Neutrophil (primary cell): Measurements from ENCODE around the gene RETREG1.
A peak's percentile ranks its signal among the peaks of the same experiment; 100 is the strongest.

ENCODE experiments used
- H3K27ac ChIP-seq: fragments of 200-600 bp; sonication (generic); 2 replicates; pipeline ENCODE4 v1.5.1; 2016; ENCODE audit warnings: mild to moderate bottlenecking, moderate library complexity
- H3K27me3 ChIP-seq: fragments of 200-600 bp; sonication (generic); 2 replicates; pipeline ENCODE4 v1.6.0; 2016; ENCODE audit warnings: mild to moderate bottlenecking
- H3K36me3 ChIP-seq: fragments of 200-600 bp; sonication (generic); 2 replicates; pipeline ENCODE4 v1.5.1; 2017
- H3K4me1 ChIP-seq, 2 experiments: fragments of 200-600 bp in 1 of 2; sonication (generic) in 1 of 2; 1 replicate in 1 of 2; 2 replicates in 1 of 2; pipeline versions ENCODE4 v1.5.1 to v1.6.1; 2013 to 2016; ENCODE audit warnings: low read depth in 1 of 2, low read length in 1 of 2, mild to moderate bottlenecking in 1 of 2, moderate library complexity in 1 of 2; ENCODE audit not compliant: control insufficient read depth in 1 of 2, insufficient read depth in 1 of 2
- H3K4me3 ChIP-seq, 2 experiments: fragments of 200-600 bp in 1 of 2; sonication (generic) in 1 of 2; 1 replicate in 1 of 2; 2 replicates in 1 of 2; pipeline ENCODE4 v1.5.1; 2013 to 2016; ENCODE audit warnings: low read depth in 1 of 2, low read length in 1 of 2, mild to moderate bottlenecking in 1 of 2, moderate library complexity in 1 of 2
- H3K9me3 ChIP-seq: fragments of 200-600 bp; sonication (generic); 2 replicates; pipeline ENCODE4 v1.5.1; 2016
- TF ChIP-seq, protein P1 (sequence below): fragments of 200-600 bp; sonication (generic); IDR thresholded peaks from 2 replicates; pipeline ENCODE4 v1.5.1; 2016; ENCODE audit warnings: antibody characterized with exemption

Gene RETREG1

DNA sequence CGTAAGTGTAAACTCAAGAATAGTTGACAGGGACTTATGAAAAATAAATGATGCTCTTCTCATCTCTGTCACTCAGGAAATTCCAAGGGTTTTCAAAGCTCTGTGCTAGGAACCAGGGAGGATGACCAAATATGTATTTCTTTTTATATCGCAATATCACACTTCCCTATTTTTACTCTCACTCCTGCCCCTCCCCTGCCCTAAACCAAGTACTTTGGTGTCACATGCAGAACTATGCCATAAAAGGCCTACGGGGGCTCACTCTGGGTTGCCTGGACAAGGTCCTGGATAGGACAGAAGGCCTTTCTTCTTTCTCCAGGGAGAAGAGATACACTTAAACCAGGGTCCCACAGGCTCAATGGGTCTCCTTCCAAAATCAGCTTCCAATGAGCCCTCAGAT is 8.3 kb upstream of the RETREG1 start:
- peak overlapping the region; percentile 73 for H3K27ac ChIP-seq
- TF ChIP-seq, protein P1, sequence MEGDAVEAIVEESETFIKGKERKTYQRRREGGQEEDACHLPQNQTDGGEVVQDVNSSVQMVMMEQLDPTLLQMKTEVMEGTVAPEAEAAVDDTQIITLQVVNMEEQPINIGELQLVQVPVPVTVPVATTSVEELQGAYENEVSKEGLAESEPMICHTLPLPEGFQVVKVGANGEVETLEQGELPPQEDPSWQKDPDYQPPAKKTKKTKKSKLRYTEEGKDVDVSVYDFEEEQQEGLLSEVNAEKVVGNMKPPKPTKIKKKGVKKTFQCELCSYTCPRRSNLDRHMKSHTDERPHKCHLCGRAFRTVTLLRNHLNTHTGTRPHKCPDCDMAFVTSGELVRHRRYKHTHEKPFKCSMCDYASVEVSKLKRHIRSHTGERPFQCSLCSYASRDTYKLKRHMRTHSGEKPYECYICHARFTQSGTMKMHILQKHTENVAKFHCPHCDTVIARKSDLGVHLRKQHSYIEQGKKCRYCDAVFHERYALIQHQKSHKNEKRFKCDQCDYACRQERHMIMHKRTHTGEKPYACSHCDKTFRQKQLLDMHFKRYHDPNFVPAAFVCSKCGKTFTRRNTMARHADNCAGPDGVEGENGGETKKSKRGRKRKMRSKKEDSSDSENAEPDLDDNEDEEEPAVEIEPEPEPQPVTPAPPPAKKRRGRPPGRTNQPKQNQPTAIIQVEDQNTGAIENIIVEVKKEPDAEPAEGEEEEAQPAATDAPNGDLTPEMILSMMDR, result no peak
- H3K4me1 ChIP-seq, result peaks cover 57 to 63% of the 10 kb centered on the region in 2 experiments
- no peaks in the 10 kb centered on the region for H3K9me3 ChIP-seq
- H3K36me3 ChIP-seq, result no peaks in the 10 kb centered on the region
- H3K27me3 ChIP-seq, result no peaks in the 10 kb centered on the region
- H3K4me3 ChIP-seq, result no peak overlapping the region

- Histone ChIP-seq H3K4me1 (peaks cover 18 to 20% of the 10 kb centered on the region in 2 experiments), H3K27me3 (peaks cover 7% of the 10 kb centered on the region), H3K27ac (no peak overlapping the region), H3K9me3 (no peaks in the 10 kb centered on the region), H3K4me3 (no peak overlapping the region), H3K36me3 (no peaks in the 10 kb centered on the region)
- TF ChIP-seq, protein P1, result no peak
Observed at GRCh38 chr5:16619136-16619535, 2.3 kb upstream of the RETREG1 start.

DNA sequence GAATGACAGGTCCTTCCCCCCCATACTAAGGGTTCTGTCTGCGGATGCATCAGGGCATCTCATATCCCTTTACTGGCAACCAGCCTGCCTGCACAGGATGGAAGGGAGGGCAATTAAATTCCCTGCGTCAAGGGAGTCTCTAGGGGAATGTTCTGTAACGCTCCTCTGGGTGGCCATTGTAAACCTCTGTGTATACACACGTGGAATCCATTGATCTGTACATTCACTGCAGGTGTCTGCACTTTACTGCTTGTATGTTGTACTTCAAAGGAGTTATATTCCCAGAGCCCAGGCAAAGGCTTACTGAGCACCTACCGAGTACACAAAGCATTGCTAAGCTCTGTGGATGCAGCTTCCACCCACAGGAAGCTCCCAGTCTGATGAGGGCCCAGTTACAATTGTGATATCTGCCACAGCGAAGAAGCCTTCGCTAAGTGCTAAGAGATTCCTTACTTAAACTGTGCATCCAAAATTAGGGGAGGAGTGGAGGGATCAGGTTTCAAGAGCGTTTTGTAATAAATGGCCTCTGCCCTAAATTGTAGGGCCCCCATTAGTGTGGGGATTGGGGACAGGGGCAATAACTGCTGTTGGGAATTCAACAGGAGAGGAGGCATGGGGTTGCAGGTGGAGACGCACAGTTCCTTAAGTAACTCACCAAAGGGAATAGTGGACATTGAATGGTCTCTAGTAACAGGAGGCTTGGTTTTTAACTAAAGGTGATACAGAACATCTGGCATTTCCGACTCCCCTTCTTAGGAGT is 1.5 kb upstream of the RETREG1 start:
- TF ChIP-seq, protein P1, result no peak
- Histone ChIP-seq H3K27ac (no peak overlapping the region), H3K4me1 (peaks cover 17 to 20% of the 10 kb centered on the region in 2 experiments), H3K4me3 (no peak overlapping the region), H3K27me3 (peaks cover 7% of the 10 kb centered on the region), H3K36me3 (no peaks in the 10 kb centered on the region), H3K9me3 (no peaks in the 10 kb centered on the region)

DNA sequence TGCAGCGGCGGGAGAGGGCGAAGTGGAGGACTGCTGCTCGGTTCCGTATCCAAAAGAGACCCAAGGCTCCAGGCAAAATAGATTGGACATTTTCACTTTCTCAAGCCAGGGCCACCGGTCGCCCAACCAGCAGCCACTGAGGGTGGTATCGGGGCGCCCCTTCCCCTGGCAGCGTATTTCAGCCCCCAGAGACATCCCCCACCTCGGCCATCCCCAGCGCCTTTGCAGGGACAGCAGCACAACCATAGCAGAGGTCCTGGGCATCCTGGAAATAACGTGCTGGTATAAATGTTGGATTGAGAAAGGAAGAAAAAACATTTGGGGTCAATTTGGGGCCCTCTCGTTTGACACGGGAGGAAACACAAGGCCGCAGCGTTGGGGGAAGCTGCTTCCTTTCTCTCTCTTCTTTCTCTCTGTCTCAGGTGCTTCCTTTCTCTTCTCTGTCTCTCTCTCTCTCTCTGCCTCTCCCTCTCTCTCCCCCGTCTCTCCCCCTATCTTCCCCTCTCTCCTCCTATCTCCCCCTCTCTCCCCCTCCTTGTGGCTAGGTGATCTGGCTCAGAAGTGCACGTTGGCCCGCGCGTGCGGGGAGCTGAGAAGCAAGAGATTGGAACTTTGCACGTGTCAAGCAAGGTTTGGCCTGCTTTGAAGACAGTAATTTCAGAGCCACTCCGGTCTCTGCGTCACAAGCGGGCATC is 624 bp upstream of the RETREG1 start:
- TF ChIP-seq, protein P1, result no peak
- Histone ChIP-seq H3K36me3 (no peaks in the 10 kb centered on the region), H3K27ac (peak overlapping the region; percentile 64), H3K9me3 (no peaks in the 10 kb centered on the region), H3K4me1 (peaks cover 15 to 17% of the 10 kb centered on the region in 2 experiments), H3K27me3 (peaks cover 7% of the 10 kb centered on the region), H3K4me3 (peak overlapping the region; percentile 64 to 82)

DNA sequence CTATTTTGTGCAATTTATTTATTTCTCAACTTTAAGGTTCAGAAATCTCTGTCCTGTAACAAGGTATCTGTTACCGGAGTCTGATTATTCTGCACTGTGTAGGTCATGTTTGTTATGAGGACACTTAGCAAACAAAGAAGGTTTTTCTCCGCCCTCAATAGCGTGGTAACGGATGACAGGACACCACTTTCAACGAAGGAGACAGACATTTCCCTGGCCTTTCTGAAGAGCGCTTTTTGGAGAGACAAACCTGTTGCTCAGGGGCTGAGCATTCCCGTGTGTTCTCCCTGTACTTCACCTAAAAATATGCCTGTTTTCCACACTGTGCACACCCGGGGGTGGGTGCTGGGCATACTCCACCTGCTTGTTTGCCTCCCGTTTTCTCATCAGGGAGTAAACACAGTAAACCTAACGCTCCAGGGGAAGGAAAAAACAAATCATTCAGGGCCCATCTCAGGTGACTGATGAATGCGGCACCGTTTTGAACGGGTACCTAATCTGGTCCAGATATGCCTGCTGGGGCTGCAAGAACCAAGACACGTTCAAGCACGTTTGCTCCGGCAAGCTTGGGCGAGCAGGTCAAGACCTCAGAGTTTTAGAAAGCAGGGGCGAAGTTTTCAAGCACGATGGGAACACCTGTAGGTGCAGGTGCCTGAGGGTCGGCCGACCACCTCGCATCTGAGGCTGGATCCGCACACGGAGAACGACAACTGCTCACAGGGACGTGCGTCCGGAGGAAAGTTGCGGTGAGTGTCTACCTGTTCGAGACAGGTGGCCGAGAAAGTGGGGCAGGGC is 859 bp downstream of the RETREG1 start:
- Histone ChIP-seq H3K27ac (peak overlapping the region; percentile 64), H3K9me3 (no peaks in the 10 kb centered on the region), H3K27me3 (peaks cover 7% of the 10 kb centered on the region), H3K4me3 (peak overlapping the region; percentile 64 to 82), H3K36me3 (no peaks in the 10 kb centered on the region), H3K4me1 (peaks cover 15 to 17% of the 10 kb centered on the region in 2 experiments)
- TF ChIP-seq, protein P1, result no peak
